PFSK-1 (cell line): Measurements from ENCODE around the gene A2M.

Source experiments
- POLR2AphosphoS5 ChIP-seq: IDR thresholded peaks from 2 replicates; pipeline ENCODE4 v1.6.1; 2012; ENCODE audit warnings: low read depth, mild to moderate bottlenecking, control low read depth, low read length, moderate library complexity
- SIN3A ChIP-seq: IDR thresholded peaks from 2 replicates; pipeline ENCODE4 v1.6.1; 2012; ENCODE audit warnings: mild to moderate bottlenecking, low read length, moderate library complexity, borderline replicate concordance; ENCODE audit not compliant: insufficient read depth

DNA sequence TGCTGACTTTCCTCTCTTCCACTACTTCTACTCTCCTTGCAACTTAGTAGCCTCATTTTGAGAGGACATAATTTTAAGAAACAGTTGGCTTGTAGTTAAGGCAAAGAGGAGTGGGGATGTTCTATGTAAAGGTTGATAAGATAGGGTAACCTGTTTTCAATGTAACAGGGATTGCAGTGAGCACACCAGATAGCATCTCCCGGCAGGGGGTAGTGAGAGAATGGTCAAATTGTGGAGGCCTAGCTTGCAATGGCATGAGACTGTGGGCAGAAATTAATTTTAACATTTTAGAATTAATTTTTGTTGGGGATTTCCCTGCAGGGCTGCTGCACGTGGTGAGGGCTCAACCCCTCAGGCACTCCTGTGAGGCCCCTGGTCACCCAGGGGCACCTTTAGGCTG is 84.9 kb downstream of the A2M start:
- no peak for TF ChIP-seq POLR2AphosphoS5
- TF ChIP-seq SIN3A = no peak
